Stimulated activated naive B cell treated with anti-CD40 and anti-IgM and Interleukin-4, amounts not matched to agents 10 μg/mL and 1 μg/mL and 100 μg/mL, for 72 hours (primary cell): ENCODE data around the gene CNR1.
"Not testable (repeated sequence)": the region's sequence is repeated elsewhere in the genome, so short reads cannot be mapped to it uniquely, and the experiment has no call there.

Source experiments
- ATAC-seq, 2 donors: fragments of 150-1000 bp; cut with Tn5 transposase; replicated peaks; 2 replicates each; pipeline ENCODE4 v1.10.0; 2021; ENCODE audit warnings: moderate library complexity in 1 of 2
- DNase-seq: peaks from one replicate; pipeline ENCODE4 v3.0.0; 2021
- H3K27ac Mint-ChIP-seq: one replicate; pipeline ENCODE4 v1.8.0; 2022; ENCODE audit warnings: mild to moderate bottlenecking, mixed read lengths
- H3K27me3 Mint-ChIP-seq, 2 donors: one replicate each; pipeline ENCODE4 v1.8.0; 2022; ENCODE audit warnings: mixed read lengths in 2 of 2
- H3K36me3 Mint-ChIP-seq, 2 donors: one replicate each; pipeline ENCODE4 v1.8.0; 2022; ENCODE audit warnings: mixed read lengths in 2 of 2, mild to moderate bottlenecking in 1 of 2
- H3K4me1 Mint-ChIP-seq, 2 donors: one replicate each; pipeline ENCODE4 v1.8.0; 2022; ENCODE audit warnings: mixed read lengths in 2 of 2, mild to moderate bottlenecking in 1 of 2
- H3K4me3 Mint-ChIP-seq, 2 donors: one replicate each; pipeline ENCODE4 v1.8.0; 2022; ENCODE audit warnings: mild to moderate bottlenecking in 2 of 2, mixed read lengths in 2 of 2, moderate library complexity in 1 of 2
- H3K9me3 Mint-ChIP-seq, 2 donors: one replicate each; pipeline ENCODE4 v1.8.0; 2022; ENCODE audit warnings: mixed read lengths in 2 of 2, mild to moderate bottlenecking in 1 of 2

Gene CNR1

DNA sequence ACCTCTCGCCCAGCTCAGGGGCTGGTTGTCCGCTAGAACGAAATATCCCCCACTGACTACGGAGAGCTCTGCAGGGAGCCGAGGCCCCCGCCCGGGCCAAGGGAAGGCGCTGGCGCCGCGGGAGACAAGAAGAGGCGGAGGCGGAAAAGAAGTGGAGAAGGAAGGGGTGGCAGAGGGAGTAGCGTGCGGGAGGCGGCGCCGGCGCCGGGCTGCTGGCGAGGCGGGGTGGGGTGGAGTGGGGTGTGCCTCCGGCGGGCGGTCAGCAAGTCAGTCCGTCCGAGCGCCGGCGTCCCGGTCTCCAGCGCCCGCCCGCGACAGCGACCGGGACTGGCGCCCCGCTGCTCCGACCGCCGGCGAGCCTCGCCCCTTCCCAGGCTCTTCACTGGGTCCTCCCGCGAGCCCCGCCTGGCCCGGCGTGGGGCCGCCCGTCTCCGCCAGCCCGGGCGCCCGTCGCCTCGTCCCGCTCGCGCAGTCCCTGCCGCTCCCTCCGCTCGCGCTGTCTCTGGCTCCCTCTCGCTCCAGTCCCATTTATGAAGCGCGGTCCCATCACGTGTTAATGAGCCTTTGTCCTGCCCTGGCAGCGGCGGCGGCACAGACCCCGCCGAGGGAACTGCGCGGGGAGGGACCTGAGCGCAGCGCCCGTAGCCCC lies at the start of gene CNR1:
Gene CNR1, minus strand, starts transcription at position 504 of the 649 bp plus-strand sequence. CDS start 21,073 bp downstream, outside the sequence.
- H3K9me3 Mint-ChIP-seq, result no peaks in the 10 kb centered on the region
- peaks cover 17 to 51% of the 10 kb centered on the region in 2 donors for H3K27me3 Mint-ChIP-seq
- ATAC-seq, result peak; percentile 66 to 67
- H3K27ac Mint-ChIP-seq, result peak within 1 kb of the TSS; percentile 95
- peak; percentile 51 for DNase-seq
- peak within 1 kb of the TSS; percentile 94 to 96 for H3K4me3 Mint-ChIP-seq
- peaks cover 23 to 24% of the 10 kb centered on the region in 2 donors for H3K4me1 Mint-ChIP-seq
- H3K36me3 Mint-ChIP-seq, result peaks cover 6 to 9% of the 10 kb centered on the region in 2 donors

DNA sequence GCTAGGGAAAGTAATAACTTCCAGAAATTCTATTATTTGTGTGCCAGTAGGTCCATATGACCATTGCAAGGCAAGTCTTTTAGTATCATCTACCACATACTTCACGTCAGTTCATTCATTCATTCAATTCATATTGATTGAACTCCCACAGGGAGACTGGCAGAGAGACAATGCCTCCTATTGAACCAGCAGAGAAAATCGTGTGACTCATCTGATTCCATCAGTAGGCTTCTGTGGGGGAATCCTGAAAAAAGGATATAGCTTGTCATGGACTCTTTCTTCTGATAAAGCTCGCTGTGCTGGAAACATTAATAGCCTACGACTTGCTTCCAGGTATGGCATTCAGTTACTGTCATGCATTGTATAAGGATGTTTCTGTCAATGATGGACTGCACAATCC lies 45.3 kb upstream of the CNR1 start:
- DNase-seq (no peak), ATAC-seq (no peak)
- no peak overlapping the region for H3K27ac Mint-ChIP-seq
- peaks cover 0 to 24% of the 10 kb centered on the region in 2 donors for H3K27me3 Mint-ChIP-seq
- H3K36me3 Mint-ChIP-seq, result no peaks in the 10 kb centered on the region
- H3K4me3 Mint-ChIP-seq, result no peak overlapping the region
- no peaks in the 10 kb centered on the region for H3K4me1 Mint-ChIP-seq
- no peaks in the 10 kb centered on the region for H3K9me3 Mint-ChIP-seq

DNA sequence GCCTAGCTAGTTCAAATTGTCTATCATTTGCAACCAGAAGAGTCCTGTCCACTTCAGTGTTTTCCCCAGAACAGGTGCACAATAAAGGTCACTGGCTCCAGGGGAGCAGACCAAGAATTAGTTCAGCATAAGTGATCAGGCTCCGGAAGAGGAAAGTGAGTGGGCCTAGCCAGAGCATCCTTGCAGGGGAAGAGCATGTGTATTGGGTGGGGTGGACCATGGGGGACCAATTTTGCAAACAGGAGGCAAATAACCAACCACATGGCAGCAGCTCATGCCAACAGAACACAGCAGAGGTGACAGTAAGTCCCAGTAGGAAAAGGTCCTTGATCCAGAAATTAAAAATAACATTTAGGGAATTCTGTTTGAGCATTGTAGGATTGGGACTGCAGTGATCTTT lies 43.2 kb upstream of the CNR1 start:
- no peak for DNase-seq
- no peaks in the 10 kb centered on the region for H3K36me3 Mint-ChIP-seq
- H3K27me3 Mint-ChIP-seq, result peaks cover 0 to 15% of the 10 kb centered on the region in 2 donors
- H3K9me3 Mint-ChIP-seq, result peaks cover 3 to 8% of the 10 kb centered on the region in 2 donors
- H3K4me1 Mint-ChIP-seq, result no peaks in the 10 kb centered on the region
- H3K27ac Mint-ChIP-seq, result no peak overlapping the region
- no peak overlapping the region for H3K4me3 Mint-ChIP-seq
- ATAC-seq, result no peak

DNA sequence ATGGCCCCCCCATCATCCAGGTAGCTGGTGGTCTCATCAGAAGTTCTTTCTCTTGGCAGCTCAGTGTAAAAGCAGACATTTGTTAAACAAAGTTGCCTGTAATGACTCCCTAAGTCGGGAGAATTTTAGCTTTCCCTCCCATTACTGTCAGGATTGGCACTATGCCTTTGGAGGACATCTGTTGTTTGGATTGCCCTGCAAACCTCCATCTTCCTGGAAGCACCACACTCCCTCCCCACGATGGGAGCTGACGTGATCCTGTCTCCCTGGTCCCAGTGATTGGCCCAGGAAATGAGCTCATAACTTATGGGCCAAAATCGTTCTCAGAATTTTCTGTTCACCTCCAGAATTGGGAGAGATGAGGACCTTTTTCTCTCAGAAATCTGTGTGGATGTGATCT lies 42.6 kb upstream of the CNR1 start:
- Mint-ChIP-seq H3K36me3 (no peaks in the 10 kb centered on the region), H3K9me3 (peaks cover 3 to 8% of the 10 kb centered on the region in 2 donors), H3K4me3 (no peak overlapping the region), H3K4me1 (no peaks in the 10 kb centered on the region), H3K27ac (no peak overlapping the region), H3K27me3 (peaks cover 0 to 15% of the 10 kb centered on the region in 2 donors)
- no peak for ATAC-seq
- DNase-seq, result no peak

DNA sequence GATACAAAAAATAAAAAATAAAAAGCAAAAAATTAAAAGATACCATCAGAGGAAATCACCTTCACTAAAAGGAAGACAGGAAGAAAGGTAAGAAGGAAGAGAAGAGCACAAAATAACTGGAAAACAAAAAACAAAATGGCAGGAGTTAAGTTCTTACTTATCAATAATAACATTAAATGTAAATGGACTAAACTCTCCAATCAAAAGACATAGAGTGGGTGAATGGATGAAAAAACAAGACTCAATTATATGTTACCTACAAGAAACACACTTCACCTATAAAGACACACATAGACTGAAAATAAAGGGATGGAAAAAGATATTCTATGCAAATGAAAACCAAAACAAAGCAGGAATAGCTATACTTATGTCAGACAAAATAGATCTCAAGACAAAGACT lies 35.6 kb upstream of the CNR1 start:
- Mint-ChIP-seq H3K27me3 (peaks cover 2 to 21% of the 10 kb centered on the region in 2 donors), H3K9me3 (peaks cover 17 to 18% of the 10 kb centered on the region in 2 donors)
- not testable (repeated sequence) for DNase-seq, H3K4me3 Mint-ChIP-seq, H3K36me3 Mint-ChIP-seq, ATAC-seq, H3K4me1 Mint-ChIP-seq, H3K27ac Mint-ChIP-seq

DNA sequence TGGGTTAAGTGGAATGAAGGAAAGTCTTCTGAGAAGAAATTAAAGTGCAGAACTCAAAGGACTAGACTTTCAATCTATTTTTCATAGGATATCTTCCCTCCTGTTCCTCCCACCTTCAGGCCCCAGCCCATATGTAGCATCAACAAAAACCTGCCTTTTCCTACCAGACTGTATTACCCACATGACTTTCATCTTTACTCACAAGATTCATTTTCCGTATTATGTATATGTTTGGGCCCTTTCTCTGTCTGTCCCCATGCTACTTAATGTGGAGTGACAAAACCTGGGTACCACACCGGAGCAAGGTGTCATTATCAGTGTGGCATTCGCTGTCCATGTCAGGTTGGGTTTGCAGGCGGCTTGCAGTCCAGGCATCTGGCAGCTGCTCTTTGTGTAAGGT lies 18.8 kb upstream of the CNR1 start:
- Mint-ChIP-seq H3K9me3 (peaks cover 7 to 9% of the 10 kb centered on the region in 2 donors), H3K27me3 (peaks cover 12 to 29% of the 10 kb centered on the region in 2 donors), H3K4me1 (peaks cover 5 to 16% of the 10 kb centered on the region in 2 donors), H3K4me3 (no peak overlapping the region), H3K36me3 (peaks cover 3 to 6% of the 10 kb centered on the region in 2 donors), H3K27ac (no peak overlapping the region)
- DNase-seq, result no peak
- no peak for ATAC-seq

DNA sequence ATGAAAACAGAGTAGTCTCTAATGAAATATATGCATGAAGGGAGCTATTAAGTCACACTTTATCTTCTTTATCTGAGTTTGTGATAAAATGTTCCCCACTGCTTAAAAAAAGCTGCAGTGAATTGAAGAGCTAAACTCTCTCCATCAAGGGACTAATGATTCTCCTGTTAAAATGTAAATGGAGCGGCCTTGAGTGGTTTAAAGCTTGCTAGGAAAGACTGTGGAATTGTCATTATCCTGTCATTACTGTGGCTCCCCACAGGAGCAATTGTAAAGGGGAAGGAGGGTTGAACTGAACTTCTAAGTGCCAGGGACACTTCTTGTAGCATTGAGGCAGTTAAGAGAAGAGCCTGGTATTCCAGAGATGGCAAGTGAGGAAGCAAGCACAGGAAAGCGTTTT lies 17.3 kb upstream of the CNR1 start:
- no peak for DNase-seq
- Mint-ChIP-seq H3K27ac (peak overlapping the region; percentile 11), H3K36me3 (peaks cover 3 to 6% of the 10 kb centered on the region in 2 donors)

DNA sequence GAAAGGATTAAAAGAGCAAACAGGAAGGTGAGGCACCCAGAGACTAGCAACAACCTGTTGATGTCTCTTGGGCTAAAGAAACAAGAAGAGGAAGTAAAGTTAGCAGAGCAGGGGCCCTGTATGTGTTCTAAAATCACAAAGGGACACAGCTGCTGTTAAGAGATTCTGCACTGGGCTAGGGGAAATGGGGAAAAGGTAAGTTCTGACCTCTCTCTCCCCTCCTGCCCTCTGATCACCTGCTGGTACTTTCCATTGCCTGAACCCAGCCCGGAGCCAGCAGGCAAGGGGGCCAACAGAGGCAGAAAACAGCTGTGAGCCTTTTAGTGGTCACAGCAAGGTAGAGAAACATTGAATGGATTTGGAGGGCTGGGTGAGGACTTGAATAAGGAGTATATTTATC lies 13.5 kb upstream of the CNR1 start:
- Mint-ChIP-seq H3K27ac (peak overlapping the region; percentile 94), H3K4me3 (peak overlapping the region; percentile 70 to 76), H3K4me1 (peaks cover 30 to 52% of the 10 kb centered on the region in 2 donors), H3K9me3 (peaks cover 7% of the 10 kb centered on the region in 2 donors), H3K36me3 (peaks cover 6 to 8% of the 10 kb centered on the region in 2 donors), H3K27me3 (no peaks in the 10 kb centered on the region)
- ATAC-seq (peak; percentile 69 to 75), DNase-seq (peak; percentile 59)

More for the DNA sequence above, 17.3 kb upstream of the CNR1 start:
- Mint-ChIP-seq H3K4me3 (no peak overlapping the region), H3K27me3 (peaks cover 12 to 20% of the 10 kb centered on the region in 2 donors), H3K9me3 (peaks cover 7% of the 10 kb centered on the region in 2 donors), H3K4me1 (peaks cover 13 to 28% of the 10 kb centered on the region in 2 donors)
- no peak for ATAC-seq

DNA sequence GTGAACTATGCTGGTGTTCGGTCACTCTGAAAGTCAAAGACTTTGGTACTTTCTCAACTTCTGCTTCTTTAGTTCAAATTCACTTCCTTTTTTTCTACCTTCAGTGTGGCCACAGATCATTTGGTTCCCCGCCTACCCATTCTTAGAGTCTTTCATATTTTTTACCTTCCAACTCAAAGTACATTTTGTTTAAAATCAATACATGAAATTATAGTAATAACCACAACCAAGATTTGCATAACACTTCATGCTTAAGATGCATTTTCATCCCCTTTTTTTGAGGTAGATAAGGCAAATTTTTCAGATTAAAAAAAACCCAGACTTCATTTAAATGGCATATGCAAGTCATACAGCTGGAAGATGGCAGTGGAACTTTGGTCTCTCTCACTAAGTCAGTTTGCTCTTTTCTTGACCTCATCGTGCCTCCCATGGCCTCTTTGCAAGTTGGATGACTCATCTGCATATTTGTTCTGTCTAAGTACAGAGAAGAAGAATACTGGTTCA lies 11.9 kb upstream of the CNR1 start:
- Mint-ChIP-seq H3K27ac (peak overlapping the region; percentile 82), H3K27me3 (no peaks in the 10 kb centered on the region), H3K4me1 (peaks cover 31 to 52% of the 10 kb centered on the region in 2 donors), H3K4me3 (peak overlapping the region; percentile 3 to 62), H3K36me3 (peaks cover 6 to 8% of the 10 kb centered on the region in 2 donors), H3K9me3 (peaks cover 7% of the 10 kb centered on the region in 2 donors)
- peak; percentile 85 for ATAC-seq
- DNase-seq, result peak; percentile 59

DNA sequence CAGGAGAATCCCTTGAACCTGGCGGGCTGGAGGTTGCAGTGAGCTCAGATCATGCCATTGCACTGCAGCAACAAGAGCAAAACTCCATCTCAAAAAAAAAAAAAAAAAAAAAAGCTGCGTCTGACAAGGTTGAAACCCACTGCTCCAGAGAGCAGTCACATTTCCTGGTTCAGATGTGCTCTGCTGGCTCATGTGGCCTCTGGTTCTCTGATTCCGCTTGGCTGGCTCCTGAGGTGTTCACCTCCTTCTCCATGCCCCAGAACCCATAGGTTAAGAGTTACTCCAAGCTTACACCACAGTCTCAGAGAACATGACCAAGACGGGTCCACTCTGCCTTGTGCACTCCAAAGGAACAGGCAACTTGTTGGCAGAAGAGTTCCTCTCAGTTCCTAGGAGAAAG lies 8.8 kb upstream of the CNR1 start:
- peaks cover 0 to 5% of the 10 kb centered on the region in 2 donors for H3K27me3 Mint-ChIP-seq
- peak overlapping the region; percentile 79 for H3K27ac Mint-ChIP-seq
- ATAC-seq, result no peak
- H3K9me3 Mint-ChIP-seq, result no peaks in the 10 kb centered on the region
- peaks cover 2 to 6% of the 10 kb centered on the region in 2 donors for H3K36me3 Mint-ChIP-seq
- no peak for DNase-seq
- no peak overlapping the region for H3K4me3 Mint-ChIP-seq
- peaks cover 26 to 42% of the 10 kb centered on the region in 2 donors for H3K4me1 Mint-ChIP-seq

DNA sequence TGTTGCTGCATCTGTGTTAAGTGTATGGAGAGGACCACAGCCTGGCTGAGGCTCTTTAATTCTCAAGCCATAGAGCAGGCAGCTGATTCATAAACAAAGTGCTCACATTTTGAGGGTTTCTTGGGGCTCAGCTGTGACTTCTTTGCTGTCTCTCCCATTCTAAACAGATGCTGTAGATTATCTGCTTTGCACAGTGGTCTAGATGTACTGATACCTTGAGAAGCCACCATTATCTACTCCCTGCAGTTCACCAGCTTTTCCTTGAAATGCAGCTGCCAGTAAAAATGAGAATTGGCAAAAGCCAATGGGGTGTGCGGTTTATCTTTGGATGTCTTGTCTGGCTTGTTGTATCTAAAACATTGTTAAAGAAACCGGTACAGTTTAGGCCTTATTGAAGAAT lies 5.2 kb upstream of the CNR1 start:
- DNase-seq, result no peak
- H3K4me1 Mint-ChIP-seq, result peaks cover 21 to 30% of the 10 kb centered on the region in 2 donors
- no peak for ATAC-seq
- no peaks in the 10 kb centered on the region for H3K9me3 Mint-ChIP-seq
- peaks cover 6 to 8% of the 10 kb centered on the region in 2 donors for H3K36me3 Mint-ChIP-seq
- H3K27ac Mint-ChIP-seq, result no peak overlapping the region
- H3K27me3 Mint-ChIP-seq, result peaks cover 12 to 29% of the 10 kb centered on the region in 2 donors
- no peak overlapping the region for H3K4me3 Mint-ChIP-seq

DNA sequence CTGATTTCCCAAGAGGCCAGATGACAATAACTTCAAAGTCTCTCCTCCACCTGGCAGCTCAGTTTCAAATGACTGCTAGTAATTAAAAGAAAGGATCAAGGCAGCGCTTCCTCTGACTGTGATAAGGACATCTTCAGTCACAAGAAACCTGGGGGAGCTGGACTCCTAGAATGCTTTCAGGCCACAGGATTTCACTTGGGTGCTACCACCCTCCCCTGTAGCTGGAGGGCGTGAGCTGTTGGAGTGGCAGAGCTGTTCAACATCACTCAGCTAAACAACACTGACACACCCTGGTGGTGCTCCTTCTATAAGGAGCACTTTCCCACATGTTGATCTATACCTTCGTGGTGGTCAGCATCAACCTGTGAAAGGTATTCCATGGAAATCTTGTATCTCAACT lies 2.2 kb upstream of the CNR1 start:
- H3K9me3 Mint-ChIP-seq, result no peaks in the 10 kb centered on the region
- H3K4me3 Mint-ChIP-seq, result no peak overlapping the region
- peaks cover 4 to 9% of the 10 kb centered on the region in 2 donors for H3K36me3 Mint-ChIP-seq
- no peak for DNase-seq
- H3K4me1 Mint-ChIP-seq, result peaks cover 24% of the 10 kb centered on the region in 2 donors
- H3K27ac Mint-ChIP-seq, result no peak overlapping the region
- no peak for ATAC-seq
- H3K27me3 Mint-ChIP-seq, result peaks cover 17 to 48% of the 10 kb centered on the region in 2 donors

DNA sequence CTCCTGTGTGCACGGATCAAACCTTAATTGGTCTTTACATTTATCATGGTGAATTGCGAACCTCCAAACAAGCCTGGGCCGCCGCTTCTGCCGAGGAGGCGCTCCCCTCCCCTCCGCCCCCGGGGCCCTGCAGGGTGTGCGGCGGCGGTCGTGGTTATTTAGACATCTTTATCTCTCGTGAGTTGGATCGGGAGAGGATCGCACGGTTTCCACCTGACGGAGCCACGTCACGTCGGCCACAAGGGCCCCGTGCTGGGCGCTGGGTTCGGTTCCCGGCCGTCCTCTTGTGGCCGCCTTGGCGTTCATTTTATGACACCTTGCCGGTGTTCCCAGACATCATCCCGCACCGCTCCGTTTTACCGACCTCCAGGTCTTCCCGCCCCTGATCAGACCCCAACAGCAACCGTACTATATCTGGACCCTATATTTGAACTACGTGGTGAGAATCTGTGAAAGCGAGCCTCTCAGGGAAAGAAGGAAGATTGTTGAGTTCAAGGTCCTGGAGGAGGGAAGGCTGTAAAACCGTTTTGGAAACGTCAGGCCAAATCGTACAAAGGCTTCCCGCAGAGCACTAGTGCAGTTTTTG lies 1.3 kb upstream of the CNR1 start:
- no peaks in the 10 kb centered on the region for H3K9me3 Mint-ChIP-seq
- peaks cover 17 to 48% of the 10 kb centered on the region in 2 donors for H3K27me3 Mint-ChIP-seq
- H3K36me3 Mint-ChIP-seq, result peaks cover 4 to 9% of the 10 kb centered on the region in 2 donors
- DNase-seq (peak; percentile 29), ATAC-seq (peak; percentile 34 to 51)
- H3K4me1 Mint-ChIP-seq, result peaks cover 23 to 24% of the 10 kb centered on the region in 2 donors
- peak overlapping the region; percentile 88 to 96 for H3K4me3 Mint-ChIP-seq
- H3K27ac Mint-ChIP-seq, result peak overlapping the region; percentile 94

DNA sequence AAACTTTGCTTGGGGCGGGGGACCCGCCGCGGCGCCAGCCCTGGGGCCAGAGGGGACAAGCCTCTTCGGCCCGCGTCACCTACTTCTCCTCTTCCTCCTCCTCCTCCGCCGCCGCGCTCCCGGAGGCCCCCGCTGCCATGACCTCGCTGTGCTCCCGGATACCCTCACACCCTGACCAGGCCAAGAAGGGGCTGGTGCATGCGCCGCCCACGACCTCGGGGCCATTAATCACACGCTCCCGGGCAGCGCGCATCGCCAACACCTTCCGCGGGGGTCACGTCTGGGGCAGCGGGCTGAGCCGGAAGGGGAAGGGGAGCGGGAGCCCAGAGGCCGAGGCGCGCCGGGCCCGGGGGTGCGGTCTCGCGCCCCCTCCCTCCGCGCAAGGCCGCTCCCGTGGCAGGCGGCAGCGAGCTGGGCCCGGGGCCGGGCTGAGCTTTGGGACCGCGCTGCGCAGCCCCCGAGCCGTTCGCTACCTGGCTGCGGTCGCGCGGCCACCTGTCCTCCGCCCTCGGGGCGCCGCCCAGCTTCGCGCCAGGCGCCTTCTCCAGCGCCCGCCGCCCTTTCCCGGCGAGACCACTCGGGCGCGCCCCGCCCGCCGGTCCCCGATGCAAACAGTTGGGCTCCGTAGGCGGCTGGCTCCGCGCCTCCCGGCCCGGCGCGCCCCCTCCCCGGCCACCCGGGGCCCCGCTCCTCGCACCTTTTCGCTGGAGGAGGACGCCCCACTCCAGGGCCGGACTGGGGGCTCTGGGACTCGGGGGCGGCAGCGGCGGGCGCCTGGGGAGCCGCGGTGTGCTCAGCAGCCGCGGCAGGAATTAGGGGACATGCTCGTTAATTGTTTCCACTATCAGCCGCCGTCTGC lies 575 bp upstream of the CNR1 start:
- H3K4me1 Mint-ChIP-seq, result peaks cover 23 to 24% of the 10 kb centered on the region in 2 donors
- peak; percentile 35 for DNase-seq
- peaks cover 4 to 9% of the 10 kb centered on the region in 2 donors for H3K36me3 Mint-ChIP-seq
- H3K9me3 Mint-ChIP-seq, result no peaks in the 10 kb centered on the region
- peak; percentile 57 to 59 for ATAC-seq
- peak overlapping the region; percentile 94 to 96 for H3K4me3 Mint-ChIP-seq
- H3K27me3 Mint-ChIP-seq, result peaks cover 17 to 48% of the 10 kb centered on the region in 2 donors
- H3K27ac Mint-ChIP-seq, result peak overlapping the region; percentile 95
